Measurements from ENCODE around the gene ATAT1.
"Not testable (repeated sequence)": the region's sequence is repeated elsewhere in the genome, so short reads cannot be mapped to it uniquely, and the experiment has no call there.

Gene ATAT1

DNA sequence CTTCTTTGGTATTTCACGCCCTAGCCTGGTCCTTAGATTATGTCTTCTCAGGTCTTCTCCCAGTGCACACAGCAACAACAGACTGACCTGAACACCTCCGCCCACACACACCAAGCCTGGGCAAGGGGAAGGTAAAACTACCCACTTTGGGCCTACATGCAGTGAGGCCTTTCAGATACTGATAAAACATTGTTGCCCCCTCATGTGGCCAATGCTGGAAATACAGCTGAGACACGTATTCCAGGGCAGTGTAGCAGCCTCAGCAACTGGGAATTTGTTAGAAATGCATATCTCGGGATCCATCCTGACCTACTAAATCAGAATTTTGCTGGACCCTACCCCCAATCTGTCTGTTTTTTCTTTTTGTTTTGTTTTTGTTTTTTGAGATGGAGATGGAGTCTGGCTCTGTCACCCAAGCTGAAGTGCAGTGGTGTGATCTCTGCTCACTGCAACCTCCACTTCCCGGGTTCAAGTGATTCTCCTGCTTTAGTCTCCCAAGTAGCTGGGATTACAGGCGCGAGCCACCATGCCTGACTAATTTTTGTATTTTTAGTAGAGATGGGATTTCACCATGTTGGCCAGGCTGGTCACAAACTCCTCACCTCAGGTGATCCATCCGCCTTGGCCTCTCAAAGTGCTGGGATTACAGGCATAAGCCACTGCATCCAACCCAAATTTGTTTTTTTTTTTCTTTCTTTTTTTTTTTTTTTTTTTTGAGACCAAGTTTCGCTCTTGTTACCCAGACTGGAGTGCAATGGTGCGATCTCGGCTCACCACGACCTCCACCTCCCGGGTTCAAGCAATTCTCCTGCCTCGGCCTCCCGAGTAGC is 29.1 kb upstream of the ATAT1 start:
- DNase-seq (ENCODE audit: low read depth); H3K4me3 ChIP-seq (ENCODE audit: low read length): not testable (repeated sequence)
- TF ChIP-seq, protein P1, sequence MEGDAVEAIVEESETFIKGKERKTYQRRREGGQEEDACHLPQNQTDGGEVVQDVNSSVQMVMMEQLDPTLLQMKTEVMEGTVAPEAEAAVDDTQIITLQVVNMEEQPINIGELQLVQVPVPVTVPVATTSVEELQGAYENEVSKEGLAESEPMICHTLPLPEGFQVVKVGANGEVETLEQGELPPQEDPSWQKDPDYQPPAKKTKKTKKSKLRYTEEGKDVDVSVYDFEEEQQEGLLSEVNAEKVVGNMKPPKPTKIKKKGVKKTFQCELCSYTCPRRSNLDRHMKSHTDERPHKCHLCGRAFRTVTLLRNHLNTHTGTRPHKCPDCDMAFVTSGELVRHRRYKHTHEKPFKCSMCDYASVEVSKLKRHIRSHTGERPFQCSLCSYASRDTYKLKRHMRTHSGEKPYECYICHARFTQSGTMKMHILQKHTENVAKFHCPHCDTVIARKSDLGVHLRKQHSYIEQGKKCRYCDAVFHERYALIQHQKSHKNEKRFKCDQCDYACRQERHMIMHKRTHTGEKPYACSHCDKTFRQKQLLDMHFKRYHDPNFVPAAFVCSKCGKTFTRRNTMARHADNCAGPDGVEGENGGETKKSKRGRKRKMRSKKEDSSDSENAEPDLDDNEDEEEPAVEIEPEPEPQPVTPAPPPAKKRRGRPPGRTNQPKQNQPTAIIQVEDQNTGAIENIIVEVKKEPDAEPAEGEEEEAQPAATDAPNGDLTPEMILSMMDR (conservative IDR thresholded peaks at IDR 0.05; ENCODE audit: low read depth, low read length): peak; percentile 80

DNA sequence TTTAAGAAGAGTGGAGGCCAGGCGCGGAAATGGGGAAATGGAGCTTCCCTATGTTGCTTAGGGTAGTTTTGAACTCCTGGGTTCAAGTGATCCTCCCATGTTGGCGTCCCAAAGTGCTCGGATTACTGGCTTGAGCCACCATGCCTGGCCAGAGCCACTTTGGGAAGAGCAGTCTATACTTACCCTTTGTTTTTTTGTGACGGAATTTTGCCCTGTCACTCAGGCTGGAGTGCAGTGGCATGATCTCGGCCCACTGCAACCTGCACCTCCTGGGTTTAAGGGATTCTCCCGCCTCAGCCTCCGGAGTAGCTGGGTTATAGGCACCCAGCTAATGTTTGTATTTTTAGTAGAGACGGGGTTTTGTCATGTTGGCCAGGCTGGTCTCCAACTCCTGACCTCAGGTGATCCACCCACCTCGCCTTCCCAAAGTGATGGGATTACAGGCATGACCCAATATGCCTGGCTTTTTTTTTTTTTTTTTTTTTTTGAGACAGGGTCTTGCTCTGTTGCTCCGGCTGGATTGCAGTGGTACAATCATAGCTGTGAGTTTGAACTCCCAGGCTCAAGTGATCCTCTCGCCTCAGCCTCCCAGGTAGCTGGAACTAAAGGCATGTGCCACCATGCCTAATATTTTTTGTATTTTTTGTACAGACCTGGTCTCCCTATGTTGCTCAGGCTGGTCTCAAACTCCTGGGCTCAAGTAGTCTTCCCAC is 27.6 kb upstream of the ATAT1 start:
- TF ChIP-seq, protein P1 (conservative IDR thresholded peaks at IDR 0.05; ENCODE audit: low read depth, low read length): no peak
- no peak for DNase-seq (ENCODE audit: low read depth)
- H3K4me3 ChIP-seq (ENCODE audit: low read length): no peak overlapping the region

DNA sequence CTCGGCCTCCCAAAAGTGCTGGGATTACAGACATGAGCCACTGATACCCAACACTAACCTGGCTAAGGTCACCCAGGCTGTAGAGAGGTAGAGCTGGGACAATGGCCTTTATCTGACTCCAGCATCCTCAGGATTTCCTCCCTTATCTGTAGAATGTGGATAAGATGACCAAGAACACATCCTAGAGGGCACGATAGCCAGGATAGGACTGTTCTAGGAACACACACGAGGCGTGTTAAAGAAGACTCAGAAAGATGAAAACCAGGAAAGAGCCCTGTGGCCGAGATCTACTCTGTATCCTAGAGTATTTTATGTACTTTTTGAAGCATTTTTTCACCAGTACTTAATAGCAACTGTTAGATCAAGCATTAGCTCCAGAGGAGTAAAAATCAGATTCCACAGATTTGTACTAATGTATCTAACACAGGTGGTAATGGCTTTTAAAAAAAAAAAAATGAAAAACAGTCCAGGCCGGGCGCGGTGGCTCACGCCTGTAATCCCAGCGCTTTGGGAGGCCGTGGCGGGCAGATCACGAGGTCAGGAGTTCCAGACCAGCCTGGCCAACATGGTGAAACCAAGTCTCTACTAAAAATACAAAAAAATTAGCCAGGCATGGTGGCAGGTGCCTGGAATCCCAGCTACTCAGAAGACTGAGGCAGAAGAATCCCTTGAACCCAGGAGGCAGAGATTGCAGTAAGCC is 26.9 kb upstream of the ATAT1 start:
- TF ChIP-seq, protein P1 (conservative IDR thresholded peaks at IDR 0.05; ENCODE audit: low read depth, low read length): no peak
- no peak overlapping the region for H3K4me3 ChIP-seq (ENCODE audit: low read length)
- DNase-seq (ENCODE audit: low read depth): no peak

DNA sequence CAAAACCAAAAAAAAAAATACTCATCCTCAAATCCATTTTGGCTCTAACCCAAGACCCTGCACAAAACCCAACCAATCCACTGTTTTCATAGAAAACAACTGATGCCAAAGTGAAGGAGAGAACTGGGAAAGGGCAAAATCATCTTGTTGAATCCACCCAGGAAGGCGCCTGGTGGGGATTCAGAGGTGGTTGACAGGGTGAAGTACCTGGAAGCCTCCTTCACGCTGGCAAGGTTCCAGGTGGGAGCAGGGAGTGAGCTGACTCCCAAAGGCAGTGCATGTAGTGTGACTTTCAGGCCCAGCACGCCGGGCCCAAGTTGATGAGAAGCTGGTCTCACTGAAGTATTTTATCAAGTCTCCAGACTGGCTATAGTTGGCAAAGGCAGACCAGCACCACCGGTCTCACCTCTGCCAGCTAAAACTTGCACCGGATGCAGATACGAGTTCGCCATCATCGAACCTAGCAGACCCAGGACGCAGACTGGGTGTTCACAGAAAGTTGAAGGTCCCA is 26.2 kb upstream of the ATAT1 start:
- H3K4me3 ChIP-seq (ENCODE audit: low read length): no peak overlapping the region
- TF ChIP-seq, protein P1 (conservative IDR thresholded peaks at IDR 0.05; ENCODE audit: low read depth, low read length): no peak
- no peak for DNase-seq (ENCODE audit: low read depth)

DNA sequence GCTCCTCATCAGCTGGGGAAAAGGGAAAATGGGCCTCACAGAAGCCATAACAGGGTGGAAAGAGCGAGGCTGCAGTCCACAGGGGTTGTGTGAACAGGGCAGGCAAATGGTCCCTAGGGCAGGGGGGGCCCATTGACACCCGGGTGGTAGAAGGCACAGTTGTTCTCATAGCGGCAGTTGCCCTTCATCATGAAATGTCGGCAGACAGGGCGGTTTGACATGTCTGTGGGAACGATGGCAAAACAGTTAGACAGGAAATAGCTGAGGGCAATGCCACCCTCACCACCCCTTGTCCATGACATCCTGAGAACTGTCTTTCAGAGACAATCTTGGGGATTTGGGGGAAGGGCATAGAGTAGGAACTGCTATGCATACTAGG is 25.2 kb upstream of the ATAT1 start:
- H3K4me3 ChIP-seq (ENCODE audit: low read length): no peak overlapping the region
- TF ChIP-seq, protein P1 (conservative IDR thresholded peaks at IDR 0.05; ENCODE audit: low read depth, low read length): no peak
- DNase-seq (ENCODE audit: low read depth): no peak

DNA sequence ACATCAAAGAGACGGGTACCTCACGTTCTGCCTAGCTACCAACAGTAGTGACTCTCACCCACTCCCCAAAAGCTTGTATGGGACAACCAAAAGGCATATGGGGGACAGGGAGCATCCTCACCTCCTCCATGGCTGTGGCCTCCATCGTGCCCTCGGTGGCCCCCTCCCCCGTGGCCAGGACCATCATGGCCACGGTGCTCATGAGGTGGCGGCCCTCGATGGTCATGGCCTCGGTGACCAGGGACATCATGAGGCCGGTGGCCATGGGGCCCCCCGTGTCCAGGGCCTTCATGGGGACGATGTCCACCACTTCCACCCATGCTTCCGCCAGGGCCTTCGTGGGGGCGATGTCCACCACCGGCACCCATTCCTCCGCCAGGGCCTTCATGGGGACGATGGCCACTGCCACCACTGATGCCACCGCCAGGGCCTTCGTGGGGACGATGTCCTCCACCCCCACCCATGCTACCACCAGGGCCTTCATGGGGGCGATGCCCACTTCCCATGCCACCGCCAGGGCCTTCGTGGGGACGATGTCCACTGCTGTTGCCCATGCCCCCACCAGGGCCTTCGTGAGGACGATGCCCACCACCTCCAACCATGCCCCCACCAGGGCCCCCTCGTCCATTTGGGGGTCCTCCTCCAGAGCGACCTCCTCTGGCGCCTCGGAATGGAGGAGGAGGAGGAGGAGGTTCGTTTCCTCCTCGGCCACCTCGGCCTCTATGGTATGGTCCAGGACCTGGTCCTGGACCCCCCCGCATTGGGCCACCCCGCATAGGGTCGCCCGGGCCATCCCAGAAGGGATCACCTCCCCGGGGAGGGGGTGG is 24.6 kb upstream of the ATAT1 start:
- no peak for DNase-seq (ENCODE audit: low read depth)
- TF ChIP-seq, protein P1 (conservative IDR thresholded peaks at IDR 0.05; ENCODE audit: low read depth, low read length): no peak
- no peak overlapping the region for H3K4me3 ChIP-seq (ENCODE audit: low read length)

Measured in retinal pigment epithelial cell (primary cell).